ENCODE measurements around the gene SLCO1A2. TPM values are rescaled to one million over a fixed set of nuclear protein-coding genes. Genes with fewer than 3 reads are reported as not detected.

The SLCO1A2 gene
- total and polyA plus RNA-seq, 11 donors: not detected

DNA sequence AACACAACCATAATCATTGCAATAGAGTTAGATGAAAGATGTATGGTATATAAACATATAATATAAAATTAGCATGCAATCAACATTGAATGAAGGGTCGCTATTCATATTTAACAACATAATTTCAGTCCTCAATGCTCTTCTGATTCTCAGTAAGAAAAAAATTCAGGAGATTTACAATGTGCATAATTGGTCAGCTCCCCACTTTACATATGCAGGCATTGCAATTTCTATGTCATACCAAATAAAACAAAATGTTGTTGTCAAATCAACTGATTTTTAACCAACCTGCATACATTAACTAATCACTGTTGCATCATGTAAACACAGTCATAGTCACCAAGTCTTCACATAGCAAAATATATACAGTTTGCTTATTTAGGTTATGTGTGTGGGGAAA, 5.2 kb upstream of the SLCO1A2 start:
- H3K27me3 ChIP-seq: no peaks in the 10 kb centered on the region
- H3K4me3 ChIP-seq: no peak overlapping the region
- intact Hi-C loops (cut with DNase I): no loop called here
- TF ChIP-seq, protein P1, sequence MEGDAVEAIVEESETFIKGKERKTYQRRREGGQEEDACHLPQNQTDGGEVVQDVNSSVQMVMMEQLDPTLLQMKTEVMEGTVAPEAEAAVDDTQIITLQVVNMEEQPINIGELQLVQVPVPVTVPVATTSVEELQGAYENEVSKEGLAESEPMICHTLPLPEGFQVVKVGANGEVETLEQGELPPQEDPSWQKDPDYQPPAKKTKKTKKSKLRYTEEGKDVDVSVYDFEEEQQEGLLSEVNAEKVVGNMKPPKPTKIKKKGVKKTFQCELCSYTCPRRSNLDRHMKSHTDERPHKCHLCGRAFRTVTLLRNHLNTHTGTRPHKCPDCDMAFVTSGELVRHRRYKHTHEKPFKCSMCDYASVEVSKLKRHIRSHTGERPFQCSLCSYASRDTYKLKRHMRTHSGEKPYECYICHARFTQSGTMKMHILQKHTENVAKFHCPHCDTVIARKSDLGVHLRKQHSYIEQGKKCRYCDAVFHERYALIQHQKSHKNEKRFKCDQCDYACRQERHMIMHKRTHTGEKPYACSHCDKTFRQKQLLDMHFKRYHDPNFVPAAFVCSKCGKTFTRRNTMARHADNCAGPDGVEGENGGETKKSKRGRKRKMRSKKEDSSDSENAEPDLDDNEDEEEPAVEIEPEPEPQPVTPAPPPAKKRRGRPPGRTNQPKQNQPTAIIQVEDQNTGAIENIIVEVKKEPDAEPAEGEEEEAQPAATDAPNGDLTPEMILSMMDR (IDR thresholded peaks at IDR 0.05): no peak
- no peak for TF ChIP-seq POLR2A (IDR thresholded peaks at IDR 0.05)
- H3K27ac ChIP-seq: no peak overlapping the region
- no peaks in the 10 kb centered on the region for H3K9me3 ChIP-seq
- no peaks in the 10 kb centered on the region for H3K36me3 ChIP-seq
- no peaks in the 10 kb centered on the region for H3K4me1 ChIP-seq
- DNase-seq (no peak), ATAC-seq (no peak)
- 70 to 79% (median 76%) methylated on average over 1 of the region's 1 CpG for WGBS, 4 donors

DNA sequence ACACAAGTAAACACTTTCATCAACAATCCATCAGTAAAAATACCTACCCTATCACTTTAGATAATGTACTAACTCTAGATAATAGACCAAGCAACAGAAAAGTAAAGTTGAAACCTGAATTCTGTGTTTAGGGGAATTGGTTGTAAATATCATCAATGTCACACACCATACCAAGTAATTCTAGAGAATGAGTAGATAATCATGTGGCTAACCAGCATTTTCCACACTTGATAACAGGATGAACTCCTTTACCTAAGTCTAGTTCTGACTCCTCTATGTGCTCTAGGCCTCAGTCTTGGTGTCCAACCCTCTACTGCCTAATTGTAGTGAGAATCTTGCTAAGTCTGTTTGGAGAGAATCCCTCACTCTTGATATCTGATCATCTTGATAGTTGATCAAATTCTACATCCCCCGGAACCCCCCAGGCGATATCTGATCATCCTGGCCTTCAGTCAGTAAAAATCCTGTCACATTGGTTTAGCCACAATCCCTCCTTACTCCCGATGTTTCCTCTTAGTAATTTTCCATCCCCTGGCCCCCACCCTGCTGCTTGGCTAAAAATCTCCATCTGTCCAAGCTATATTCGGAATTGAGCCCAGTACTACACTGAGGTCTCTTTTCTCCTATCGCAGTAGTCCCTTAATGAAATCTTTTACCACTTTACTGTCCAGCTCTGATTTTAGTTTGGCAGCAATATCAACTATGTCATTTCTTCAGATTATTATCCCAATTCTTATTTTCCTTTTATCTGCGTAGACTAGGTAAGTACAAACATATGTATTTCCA, 3.4 kb upstream of the SLCO1A2 start:
- Histone ChIP-seq H3K4me1 (no peaks in the 10 kb centered on the region), H3K9me3 (no peaks in the 10 kb centered on the region), H3K27me3 (no peaks in the 10 kb centered on the region), H3K27ac (no peak overlapping the region), H3K4me3 (no peak overlapping the region), H3K36me3 (no peaks in the 10 kb centered on the region)
- DNase-seq (no peak), ATAC-seq (no peak)
- intact Hi-C loops (cut with DNase I): no loop called here
- WGBS, 4 donors: 83 to 92% (median 87%) methylated on average over 6 of the region's 6 CpGs
- TF ChIP-seq, protein P1 (IDR thresholded peaks at IDR 0.05): no peak
- TF ChIP-seq POLR2A (IDR thresholded peaks at IDR 0.05): no peak

DNA sequence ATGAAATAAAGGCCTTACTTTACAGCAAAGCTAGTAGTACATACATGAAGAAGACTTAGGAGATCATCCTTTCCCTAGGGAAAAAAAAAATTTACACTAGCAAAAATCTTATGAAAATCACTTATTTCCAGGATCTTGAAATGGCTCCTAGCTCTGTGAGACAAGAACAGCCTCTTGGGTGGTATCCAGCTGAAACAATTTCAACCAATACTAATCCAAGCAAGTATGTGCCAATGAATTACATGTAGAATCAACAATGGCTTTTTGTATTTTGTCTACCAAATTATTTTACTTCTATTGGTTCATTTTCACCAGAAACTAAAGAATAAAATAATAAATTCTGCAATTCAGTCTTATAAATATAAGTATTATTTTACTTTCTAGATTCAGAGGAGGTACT, 2.7 kb upstream of the SLCO1A2 start:
- no peak overlapping the region for H3K4me3 ChIP-seq
- no peaks in the 10 kb centered on the region for H3K27me3 ChIP-seq
- no peak for DNase-seq
- no peak overlapping the region for H3K27ac ChIP-seq
- intact Hi-C loops (cut with DNase I): no loop called here
- H3K9me3 ChIP-seq: no peaks in the 10 kb centered on the region
- no peak for ATAC-seq
- TF ChIP-seq, protein P1 (IDR thresholded peaks at IDR 0.05): no peak
- no peak for TF ChIP-seq POLR2A (IDR thresholded peaks at IDR 0.05)
- H3K4me1 ChIP-seq: no peaks in the 10 kb centered on the region
- no peaks in the 10 kb centered on the region for H3K36me3 ChIP-seq

DNA sequence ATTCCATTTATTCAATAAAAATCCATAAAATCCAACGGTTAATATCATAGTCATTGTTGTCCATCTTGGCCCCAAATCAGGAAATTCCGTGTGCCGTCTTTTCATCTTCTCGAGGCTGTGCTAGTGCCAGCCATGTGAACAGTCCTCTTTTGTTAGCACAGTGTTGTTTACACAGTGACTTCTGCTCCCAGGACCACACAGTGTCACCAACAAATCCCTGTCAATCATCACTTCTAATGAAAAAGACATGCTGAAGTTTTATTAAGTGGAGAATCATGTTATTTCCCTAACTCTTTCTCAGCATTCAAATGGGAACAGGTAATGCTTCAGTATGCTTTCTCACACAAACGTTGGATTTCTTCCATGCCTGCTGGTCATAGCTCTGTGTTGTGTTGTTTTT, 1.9 kb upstream of the SLCO1A2 start:
- Histone ChIP-seq H3K9me3 (no peaks in the 10 kb centered on the region), H3K4me3 (no peak overlapping the region), H3K27ac (no peak overlapping the region), H3K27me3 (no peaks in the 10 kb centered on the region), H3K36me3 (no peaks in the 10 kb centered on the region), H3K4me1 (no peaks in the 10 kb centered on the region)
- no peak for TF ChIP-seq POLR2A (IDR thresholded peaks at IDR 0.05)
- TF ChIP-seq, protein P1 (IDR thresholded peaks at IDR 0.05): no peak
- DNase-seq: no peak
- intact Hi-C loops (cut with DNase I): no loop called here
- no peak for ATAC-seq
- WGBS, 4 donors: 63 to 76% (median 69%) methylated on average over 5 of the region's 5 CpGs
